Smooth muscle cell (in vitro differentiated cells): ENCODE data around the gene CDC5L. TPM values are rescaled to one million over a fixed set of nuclear protein-coding genes. Genes with fewer than 3 reads are reported as not detected.

Experiments
- DNase-seq: peaks from one replicate; lab custom pipeline; 2025; ENCODE audit not compliant: unreplicated experiment; lab: John Stamatoyannopoulos, UW
- H2AFZ ChIP-seq: fragments of 200-600 bp; sonication (generic); 2 replicates; pipeline ENCODE4 v1.6.0; 2016; ENCODE audit warnings: antibody characterized with exemption, low read depth, mild to moderate bottlenecking
- H3F3A ChIP-seq: fragments of 200-600 bp; sonication (generic); 2 replicates; pipeline ENCODE4 v1.6.0; 2017; ENCODE audit warnings: antibody characterized with exemption, low read depth
- H3K27ac ChIP-seq: fragments of 200-600 bp; sonication (generic); 2 replicates; pipeline ENCODE4 v1.5.1; 2016; ENCODE audit warnings: low read depth, mild to moderate bottlenecking
- H3K27me3 ChIP-seq: fragments of 200-600 bp; sonication (generic); 2 replicates; pipeline ENCODE4 v1.6.1; 2016; ENCODE audit warnings: low read depth, mild to moderate bottlenecking
- H3K36me3 ChIP-seq: fragments of 200-600 bp; sonication (generic); 2 replicates; pipeline ENCODE4 v1.5.1; 2016; ENCODE audit warnings: low read depth
- H3K4me1 ChIP-seq: fragments of 200-600 bp; sonication (generic); 2 replicates; pipeline ENCODE4 v1.5.1; 2016; ENCODE audit warnings: low read depth
- H3K4me2 ChIP-seq: fragments of 200-600 bp; sonication (generic); 2 replicates; pipeline ENCODE4 v1.6.0; 2016; ENCODE audit warnings: mild to moderate bottlenecking
- H3K4me3 ChIP-seq: fragments of 200-600 bp; sonication (generic); 2 replicates; pipeline ENCODE4 v1.5.1; 2016; ENCODE audit warnings: mild to moderate bottlenecking
- H3K79me2 ChIP-seq: fragments of 200-600 bp; sonication (generic); 2 replicates; pipeline ENCODE4 v1.6.0; 2016; ENCODE audit warnings: low read depth, mild to moderate bottlenecking
- H3K9ac ChIP-seq: fragments of 200-600 bp; sonication (generic); 2 replicates; pipeline ENCODE4 v1.6.0; 2016; ENCODE audit warnings: low read depth
- H3K9me3 ChIP-seq: fragments of 200-600 bp; sonication (generic); replicated peaks from 2 replicates; pipeline ENCODE4 v1.5.1; 2016; ENCODE audit warnings: low read depth
- H4K20me1 ChIP-seq: fragments of 200-600 bp; sonication (generic); 2 replicates; pipeline ENCODE4 v1.6.0; 2016; ENCODE audit warnings: low read depth
- CTCF ChIP-seq: fragments of 200-600 bp; sonication (generic); IDR thresholded peaks from 2 replicates; pipeline ENCODE4 v1.5.1; 2017; ENCODE audit warnings: borderline replicate concordance, mild to moderate bottlenecking, antibody characterized with exemption; ENCODE audit not compliant: insufficient read depth, poor library complexity, severe bottlenecking
- WGBS: methylation state at CpG from one replicate; pipeline ENCODE4 v1.1.7; 2016; ENCODE audit warnings: low lambda C conversion rate; 5-methylcytosine and 5-hydroxymethylcytosine counted together
- polyA plus RNA-seq: library from polyadenylated mRNA; unstranded; fragments of >200 nt; fragmentation: Nextera tagmentation; extraction: Ambion mirVana; gene quantifications from 2 replicates; pipeline ENCODE4 v1.2.1, GENCODE V29; 2016
- total RNA-seq: library from RNA; depleted of rRNA; stranded (reverse); fragments of >200 nt; gene quantifications from 2 replicates; pipeline ENCODE4 v1.2.3, GENCODE V29; 2014

The CDC5L gene
- total and polyA plus RNA-seq, 2 experiments from 2014 or later, result 12.5 to 29.7 TPM

GRCh38 chr6:44407951-44408670 is 20.6 kb downstream of the CDC5L start:
- no peaks in the 10 kb centered on the region for H3F3A ChIP-seq
- DNase-seq, result no peak
- TF ChIP-seq CTCF, result no peak
- H3K4me1 ChIP-seq, result no peaks in the 10 kb centered on the region
- WGBS, result 92% methylated on average over 11 of the region's 11 CpGs
- H3K27ac ChIP-seq, result no peak overlapping the region
- H3K4me2 ChIP-seq, result no peak overlapping the region
- H3K4me3 ChIP-seq, result no peak overlapping the region
- no peak overlapping the region for H3K9ac ChIP-seq
- H4K20me1 ChIP-seq, result peaks cover 34% of the 10 kb centered on the region
- H3K79me2 ChIP-seq, result peaks cover 34% of the 10 kb centered on the region
- peaks cover 66% of the 10 kb centered on the region for H3K36me3 ChIP-seq
- H3K9me3 ChIP-seq, result no peaks in the 10 kb centered on the region
- H2AFZ ChIP-seq, result no peak overlapping the region
- no peaks in the 10 kb centered on the region for H3K27me3 ChIP-seq

DNA sequence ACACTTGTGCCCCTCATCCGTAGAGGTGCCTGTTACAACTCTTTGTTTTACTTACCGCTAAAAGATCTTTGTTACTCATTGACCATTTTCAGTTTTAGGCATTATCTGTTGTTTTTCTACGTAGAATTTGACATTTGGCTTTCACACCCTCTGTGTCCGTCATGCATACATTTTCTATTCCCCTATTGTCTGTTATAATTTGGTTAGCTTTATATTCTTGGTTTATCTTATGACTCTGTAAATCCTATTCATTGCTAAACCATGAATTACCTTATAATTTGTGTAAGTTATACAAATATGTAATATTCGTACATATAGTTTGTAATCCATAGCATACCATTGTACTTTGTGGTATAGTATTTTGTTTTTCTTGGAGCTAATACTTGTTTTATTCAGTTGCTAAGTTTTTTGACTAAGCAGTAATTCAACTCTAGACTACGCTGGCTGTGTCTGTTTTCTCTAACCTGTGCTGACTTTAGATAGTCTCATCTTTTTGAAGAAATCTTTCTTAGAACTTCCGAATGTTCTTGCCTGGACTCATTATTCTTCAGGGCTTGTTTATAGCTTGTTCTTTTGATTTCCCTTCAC is 21.8 kb downstream of the CDC5L start:
- Histone ChIP-seq H2AFZ (no peak overlapping the region), H3K4me2 (no peak overlapping the region), H4K20me1 (peaks cover 35% of the 10 kb centered on the region)

DNA sequence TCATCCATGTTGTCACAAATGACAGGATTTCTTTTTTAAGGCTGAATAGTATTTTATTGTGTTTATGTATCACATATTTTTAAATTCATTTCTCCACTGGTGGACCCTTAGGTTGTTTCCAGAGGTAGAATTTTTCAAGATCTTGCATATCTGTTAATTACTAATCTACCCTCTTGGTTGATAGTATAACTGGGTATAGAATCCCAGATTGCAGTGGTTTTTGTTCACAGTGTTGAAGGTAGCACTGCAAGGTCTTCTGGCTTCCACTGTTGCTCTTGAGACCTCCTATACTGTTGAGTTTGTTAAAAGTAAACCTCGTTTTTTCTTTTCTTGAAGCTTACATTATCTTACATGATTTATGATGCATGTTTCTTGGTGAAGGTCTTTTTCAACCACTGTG is 22.9 kb downstream of the CDC5L start:
- peaks cover 42% of the 10 kb centered on the region for H4K20me1 ChIP-seq
- H3K36me3 ChIP-seq, result peaks cover 53% of the 10 kb centered on the region
- H3K4me2 ChIP-seq, result no peak overlapping the region
- no peak overlapping the region for H3K9ac ChIP-seq
- TF ChIP-seq CTCF, result no peak
- H3K4me1 ChIP-seq, result no peaks in the 10 kb centered on the region
- H3K79me2 ChIP-seq, result peaks cover 37% of the 10 kb centered on the region
- H3K4me3 ChIP-seq, result no peak overlapping the region
- peaks cover 3% of the 10 kb centered on the region for H3F3A ChIP-seq
- no peak overlapping the region for H3K27ac ChIP-seq
- 95% methylated on average over 1 of the region's 1 CpG for WGBS
- H2AFZ ChIP-seq, result no peak overlapping the region
- no peak for DNase-seq
- H3K27me3 ChIP-seq, result no peaks in the 10 kb centered on the region
- H3K9me3 ChIP-seq, result no peaks in the 10 kb centered on the region

More for the DNA sequence above, 21.8 kb downstream of the CDC5L start:
- no peaks in the 10 kb centered on the region for H3K27me3 ChIP-seq
- peaks cover 34% of the 10 kb centered on the region for H3K79me2 ChIP-seq
- WGBS, result 83% methylated on average over 7 of the region's 7 CpGs
- TF ChIP-seq CTCF, result no peak
- H3F3A ChIP-seq, result peaks cover 3% of the 10 kb centered on the region
- H3K9ac ChIP-seq, result no peak overlapping the region
- H3K9me3 ChIP-seq, result no peaks in the 10 kb centered on the region
- no peak for DNase-seq
- no peak overlapping the region for H3K4me3 ChIP-seq
- no peak overlapping the region for H3K27ac ChIP-seq
- H3K36me3 ChIP-seq, result peaks cover 59% of the 10 kb centered on the region
- no peaks in the 10 kb centered on the region for H3K4me1 ChIP-seq
